Calu3 (cell line): ENCODE data around the gene IKZF5. TPM values are rescaled to one million over a fixed set of nuclear protein-coding genes. Genes with fewer than 3 reads are reported as not detected.

ENCODE experiments used
- BruUV-seq: library from RNA; stranded (reverse); fragments of 400-500 nt; replicated peaks from 2 replicates; lab custom pipeline; 2021; lab: Mats Ljungman, UMichigan
- CTCF ChIA-PET: fragments of 300-600 bp; sonication (Branson Sonifier 250); formaldehyde crosslinking; loops from one replicate; lab custom pipeline; 2022; ENCODE audit warnings: antibody characterized with exemption; lab: Charles Lee
- DNase-seq: peaks from one replicate; pipeline ENCODE4 v3.0.0; 2022
- H3K27ac Mint-ChIP-seq: one replicate; pipeline ENCODE4 v1.8.0; 2022; ENCODE audit warnings: mixed read lengths; ENCODE audit not compliant: unreplicated experiment
- H3K27me3 Mint-ChIP-seq: one replicate; pipeline ENCODE4 v1.8.0; 2022; ENCODE audit warnings: mixed read lengths; ENCODE audit not compliant: unreplicated experiment
- H3K36me3 Mint-ChIP-seq: one replicate; pipeline ENCODE4 v1.8.0; 2022; ENCODE audit warnings: mild to moderate bottlenecking, moderate library complexity, mixed read lengths; ENCODE audit not compliant: insufficient read depth, unreplicated experiment
- H3K4me1 Mint-ChIP-seq: one replicate; pipeline ENCODE4 v1.8.0; 2022; ENCODE audit warnings: mild to moderate bottlenecking, low read depth, mixed read lengths; ENCODE audit not compliant: unreplicated experiment
- H3K4me3 Mint-ChIP-seq: one replicate; pipeline ENCODE4 v1.8.0; 2022; ENCODE audit warnings: mild to moderate bottlenecking, low read depth, moderate library complexity, mixed read lengths; ENCODE audit not compliant: unreplicated experiment
- H3K9me3 Mint-ChIP-seq: one replicate; pipeline ENCODE4 v1.8.0; 2022; ENCODE audit warnings: low read depth, mixed read lengths; ENCODE audit not compliant: unreplicated experiment
- CTCF ChIP-seq: fragments of 200-600 bp; IDR thresholded peaks from one replicate; pipeline ENCODE4 v1.8.0; 2022; ENCODE audit warnings: antibody characterized with exemption; ENCODE audit not compliant: unreplicated experiment
- intact Hi-C: fragments of 100-400 bp; cut with micrococcal nuclease; formaldehyde crosslinking; loops from one replicate; pipeline ENCODE4 v1.10.0; 2022; ENCODE audit not compliant: unreplicated experiment
- total RNA-seq: library from RNA; stranded (reverse); gene quantifications from 2 replicates; pipeline ENCODE4 v1.2.3, GENCODE V29; 2022

The IKZF5 gene
- total RNA-seq, 1 experiment from 2014 or later = 9.2 TPM

- Mint-ChIP-seq H3K36me3 (peaks cover 26% of the 10 kb centered on the region), H3K27ac (no peak overlapping the region), H3K4me3 (no peak overlapping the region), H3K4me1 (no peaks in the 10 kb centered on the region), H3K9me3 (no peaks in the 10 kb centered on the region), H3K27me3 (no peaks in the 10 kb centered on the region)
- TF ChIP-seq CTCF = no peak
- DNase-seq = no peak
- no TSS peak for BruUV-seq
- CTCF ChIA-PET = no interaction called here
- intact Hi-C loops = no loop called here
These were observed 24.7 kb downstream of the IKZF5 start for GRCh38 chr10:122983898-122984297.

- Mint-ChIP-seq H3K27ac (peak overlapping the region; percentile 87), H3K4me1 (no peaks in the 10 kb centered on the region), H3K27me3 (no peaks in the 10 kb centered on the region), H3K4me3 (peak overlapping the region; percentile 82), H3K9me3 (no peaks in the 10 kb centered on the region), H3K36me3 (peaks cover 26% of the 10 kb centered on the region)
- peak; percentile 32 for TF ChIP-seq CTCF
- BruUV-seq = TSS peak; percentile 68
- intact Hi-C loops = no loop called here
- CTCF ChIA-PET = interaction anchor here (0.5 kb wide), 1 partner anchor 935 kb away, joined by 3 read pairs; no protein-coding TSS in a partner anchor
- peak; percentile 3 for DNase-seq
These were observed 27.5 kb downstream of the IKZF5 start for GRCh38 chr10:122981066-122981464.

- CTCF ChIA-PET = interaction anchor here (0.5 kb wide), 1 partner anchor 936 kb away, joined by 3 read pairs; no protein-coding TSS in a partner anchor
- Mint-ChIP-seq H3K27ac (peak within 1 kb of the TSS; percentile 87), H3K27me3 (no peaks in the 10 kb centered on the region), H3K4me1 (no peaks in the 10 kb centered on the region), H3K9me3 (no peaks in the 10 kb centered on the region), H3K36me3 (peaks cover 25% of the 10 kb centered on the region), H3K4me3 (peak within 1 kb of the TSS; percentile 82)
- intact Hi-C loops = no loop called here
- peak; percentile 79 for DNase-seq
- TF ChIP-seq CTCF = peak; percentile 72
- TSS peak; percentile 94 for BruUV-seq
These were observed 28.2 kb downstream of the IKZF5 start, which contains the start of gene PSTK for GRCh38 chr10:122980209-122981065. Gene PSTK (plus strand): TSS chr10:122980401. CDS start chr10:122980480, 79 bp downstream.

- Mint-ChIP-seq H3K4me3 (no peak overlapping the region), H3K27ac (no peak overlapping the region), H3K36me3 (peaks cover 1% of the 10 kb centered on the region), H3K9me3 (no peaks in the 10 kb centered on the region), H3K4me1 (no peaks in the 10 kb centered on the region), H3K27me3 (no peaks in the 10 kb centered on the region)
- TF ChIP-seq CTCF = no peak
- CTCF ChIA-PET = no interaction called here
- no TSS peak for BruUV-seq
- intact Hi-C loops = no loop called here
- no peak for DNase-seq
These were observed 34.0 kb downstream of the IKZF5 start for GRCh38 chr10:122974543-122975064.
